Body of pancreas (tissue), 4 donors: ENCODE results near the gene PARP11. TPM values are rescaled to one million over a fixed set of nuclear protein-coding genes. Genes with fewer than 3 reads are reported as not detected.

Experiments used
- ATAC-seq: fragments of 150-250 bp; one replicate; pipeline ENCODE4 v1.9.1; 2016
- DNase-seq, 4 donors: peaks; one replicate each; pipeline ENCODE4 v3.0.0-alpha.2; 2019
- H3K27ac ChIP-seq, 4 donors: fragments of 200-600 bp; sonication (generic); 1 replicate in 3 of 4; 2 replicates in 1 of 4; pipeline versions ENCODE4 v1.5.1 to v1.6.1; 2016 to 2019; ENCODE audit warnings: mild to moderate bottlenecking in 1 of 4, mixed read lengths in 1 of 4, moderate library complexity in 1 of 4
- H3K27me3 ChIP-seq, 2 donors: fragments of 200-600 bp; sonication (generic); one replicate each; pipeline ENCODE4 v1.6.0; 2016; ENCODE audit warnings: mild to moderate bottlenecking in 1 of 2
- H3K36me3 ChIP-seq, 2 donors: fragments of 200-600 bp; sonication (generic); replicated peaks in 1 of 2; 2 replicates each; pipeline ENCODE4 v1.5.1; 2016; ENCODE audit warnings: low read depth in 2 of 2; ENCODE audit not compliant: insufficient read depth in 1 of 2
- H3K4me1 ChIP-seq: fragments of 200-600 bp; sonication (generic); one replicate; pipeline ENCODE4 v1.6.0; 2016
- H3K4me3 ChIP-seq, 2 donors: fragments of 200-600 bp; sonication (generic); 1 replicate in 1 of 2; 2 replicates in 1 of 2; pipeline ENCODE4 v1.5.1; 2016 to 2019
- H3K9me3 ChIP-seq, 3 donors: fragments of 200-600 bp; sonication (generic); 1 replicate in 2 of 3; 2 replicates in 1 of 3; pipeline ENCODE4 v1.5.1; 2016
- POLR2A ChIP-seq, 3 donors: fragments of 450-650 bp; IDR thresholded peaks; one replicate each; pipeline ENCODE4 v1.6.1; 2016; ENCODE audit warnings: antibody characterized with exemption in 3 of 3, mild to moderate bottlenecking in 2 of 3
- WGBS, 2 donors: methylation state at CpG; one replicate each; pipeline ENCODE4 v1.1.5; 2017; 5-methylcytosine and 5-hydroxymethylcytosine counted together
- intact Hi-C: fragments of 100-400 bp; cut with DNase I; formaldehyde crosslinking; loops from one replicate; pipeline ENCODE4 v1.15.1; 2023
- total RNA-seq, 2 donors: library from RNA; depleted of rRNA; stranded (reverse); fragments of >200 nt; gene quantifications; one replicate each; pipeline ENCODE4 v1.1.0, GENCODE V29; 2016
- TF ChIP-seq, protein P1 (sequence below), 7 experiments: fragments of 450-650 bp in 4 of 7; fragments of 200-600 bp in 3 of 7; sonication (generic) in 3 of 7; IDR thresholded peaks; one replicate each; pipeline ENCODE4 v1.5.1; 2016 to 2019; ENCODE audit warnings: antibody characterized with exemption in 7 of 7

Gene PARP11
- total RNA-seq, 2 donors from 2014 or later = 2.3 to 3.3 TPM

DNA sequence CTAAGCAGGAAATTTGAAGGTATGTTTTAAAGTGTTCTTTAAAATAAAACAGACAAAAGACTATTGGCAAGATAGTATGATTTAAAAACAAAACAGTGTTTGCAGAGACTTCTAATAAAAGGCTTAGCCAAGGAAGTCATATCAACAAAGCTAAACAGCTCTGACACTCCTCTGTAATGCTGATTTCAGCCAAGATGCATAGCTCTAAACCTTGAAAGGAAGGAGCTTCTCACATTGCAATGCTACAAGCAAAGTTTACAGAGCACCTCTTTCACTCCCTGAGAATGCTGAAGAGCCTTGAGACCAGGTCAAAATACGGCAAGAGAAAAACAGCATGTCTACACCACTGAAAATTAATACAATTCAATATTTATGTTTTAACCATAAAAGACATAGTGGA, 51.8 kb downstream of the PARP11 start:
- no peaks in the 10 kb centered on the region for H3K4me1 ChIP-seq
- H3K9me3 ChIP-seq = peaks cover 0 to 3% (median 0%) of the 10 kb centered on the region in 3 donors
- DNase-seq (no peak), ATAC-seq (no peak)
- no peak overlapping the region for H3K4me3 ChIP-seq
- no peak for TF ChIP-seq POLR2A (IDR thresholded peaks at IDR 0.05)
- TF ChIP-seq, protein P1, sequence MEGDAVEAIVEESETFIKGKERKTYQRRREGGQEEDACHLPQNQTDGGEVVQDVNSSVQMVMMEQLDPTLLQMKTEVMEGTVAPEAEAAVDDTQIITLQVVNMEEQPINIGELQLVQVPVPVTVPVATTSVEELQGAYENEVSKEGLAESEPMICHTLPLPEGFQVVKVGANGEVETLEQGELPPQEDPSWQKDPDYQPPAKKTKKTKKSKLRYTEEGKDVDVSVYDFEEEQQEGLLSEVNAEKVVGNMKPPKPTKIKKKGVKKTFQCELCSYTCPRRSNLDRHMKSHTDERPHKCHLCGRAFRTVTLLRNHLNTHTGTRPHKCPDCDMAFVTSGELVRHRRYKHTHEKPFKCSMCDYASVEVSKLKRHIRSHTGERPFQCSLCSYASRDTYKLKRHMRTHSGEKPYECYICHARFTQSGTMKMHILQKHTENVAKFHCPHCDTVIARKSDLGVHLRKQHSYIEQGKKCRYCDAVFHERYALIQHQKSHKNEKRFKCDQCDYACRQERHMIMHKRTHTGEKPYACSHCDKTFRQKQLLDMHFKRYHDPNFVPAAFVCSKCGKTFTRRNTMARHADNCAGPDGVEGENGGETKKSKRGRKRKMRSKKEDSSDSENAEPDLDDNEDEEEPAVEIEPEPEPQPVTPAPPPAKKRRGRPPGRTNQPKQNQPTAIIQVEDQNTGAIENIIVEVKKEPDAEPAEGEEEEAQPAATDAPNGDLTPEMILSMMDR (IDR thresholded peaks at IDR 0.05) = no peak
- intact Hi-C loops = no loop called here
- H3K27me3 ChIP-seq = no peaks in the 10 kb centered on the region
- 95 to 100% methylated on average over 1 of the region's 1 CpG for WGBS, 2 donors
- H3K36me3 ChIP-seq = peaks cover 0 to 5% of the 10 kb centered on the region in 2 donors
- no peak overlapping the region for H3K27ac ChIP-seq

DNA sequence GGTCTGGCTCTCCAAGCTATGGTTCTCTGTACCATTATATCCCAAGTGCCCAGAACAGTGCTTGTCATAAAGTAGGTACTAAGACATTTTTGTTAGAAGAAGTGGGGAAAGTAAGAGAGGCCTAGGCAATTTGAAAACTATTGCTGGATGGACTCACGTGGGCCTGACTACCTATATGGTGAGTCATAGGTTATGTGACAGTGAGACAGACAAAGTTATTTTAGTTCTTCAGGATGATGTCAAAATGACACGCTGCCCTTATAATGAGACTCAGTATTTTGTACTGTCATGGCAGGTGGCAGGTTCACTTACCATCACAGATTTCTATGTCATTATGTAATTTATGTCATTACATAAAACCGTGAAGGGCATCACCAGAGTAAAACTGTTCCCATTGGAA, 53.1 kb downstream of the PARP11 start:
- H3K9me3 ChIP-seq = peaks cover 0 to 3% (median 0%) of the 10 kb centered on the region in 3 donors
- TF ChIP-seq POLR2A (IDR thresholded peaks at IDR 0.05) = no peak
- TF ChIP-seq, protein P1 (IDR thresholded peaks at IDR 0.05) = no peak
- H3K27me3 ChIP-seq = no peaks in the 10 kb centered on the region
- H3K4me1 ChIP-seq = no peaks in the 10 kb centered on the region
- H3K27ac ChIP-seq = no peak overlapping the region
- ATAC-seq = no peak
- 84 to 93% methylated on average over 3 of the region's 3 CpGs for WGBS, 2 donors
- H3K36me3 ChIP-seq = peaks cover 0 to 5% of the 10 kb centered on the region in 2 donors
- DNase-seq = no peak
- intact Hi-C loops = no loop called here
- H3K4me3 ChIP-seq = no peak overlapping the region

DNA sequence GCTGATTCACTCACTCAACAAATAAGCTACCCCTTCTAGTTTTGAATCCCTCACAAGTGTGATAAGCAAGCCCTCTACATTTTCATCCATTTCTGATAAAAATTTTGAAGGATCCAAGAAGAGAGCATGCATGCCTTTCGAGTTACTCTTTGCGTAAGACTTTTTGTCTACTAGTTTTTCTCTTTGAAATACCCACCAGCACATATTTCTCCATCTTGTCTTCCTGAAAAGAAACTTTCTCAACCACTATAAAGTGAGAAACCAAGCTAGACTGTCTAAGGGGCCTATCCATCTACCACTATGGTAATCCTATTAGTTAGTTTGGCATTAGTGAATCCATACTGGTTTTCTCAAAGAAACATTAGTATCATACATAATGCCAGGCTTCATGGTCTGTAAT, 56.9 kb downstream of the PARP11 start:
- intact Hi-C loops = no loop called here
- Histone ChIP-seq H3K36me3 (peaks cover 0 to 3% of the 10 kb centered on the region in 2 donors), H3K4me3 (no peak overlapping the region), H3K4me1 (no peaks in the 10 kb centered on the region), H3K27ac (no peak overlapping the region), H3K27me3 (no peaks in the 10 kb centered on the region), H3K9me3 (peaks cover 0 to 3% (median 0%) of the 10 kb centered on the region in 3 donors)
- no peak for ATAC-seq
- TF ChIP-seq, protein P1 (IDR thresholded peaks at IDR 0.05) = no peak
- no peak for TF ChIP-seq POLR2A (IDR thresholded peaks at IDR 0.05)
- DNase-seq = no peak
- 70 to 91% methylated on average over 2 of the region's 2 CpGs for WGBS, 2 donors

DNA sequence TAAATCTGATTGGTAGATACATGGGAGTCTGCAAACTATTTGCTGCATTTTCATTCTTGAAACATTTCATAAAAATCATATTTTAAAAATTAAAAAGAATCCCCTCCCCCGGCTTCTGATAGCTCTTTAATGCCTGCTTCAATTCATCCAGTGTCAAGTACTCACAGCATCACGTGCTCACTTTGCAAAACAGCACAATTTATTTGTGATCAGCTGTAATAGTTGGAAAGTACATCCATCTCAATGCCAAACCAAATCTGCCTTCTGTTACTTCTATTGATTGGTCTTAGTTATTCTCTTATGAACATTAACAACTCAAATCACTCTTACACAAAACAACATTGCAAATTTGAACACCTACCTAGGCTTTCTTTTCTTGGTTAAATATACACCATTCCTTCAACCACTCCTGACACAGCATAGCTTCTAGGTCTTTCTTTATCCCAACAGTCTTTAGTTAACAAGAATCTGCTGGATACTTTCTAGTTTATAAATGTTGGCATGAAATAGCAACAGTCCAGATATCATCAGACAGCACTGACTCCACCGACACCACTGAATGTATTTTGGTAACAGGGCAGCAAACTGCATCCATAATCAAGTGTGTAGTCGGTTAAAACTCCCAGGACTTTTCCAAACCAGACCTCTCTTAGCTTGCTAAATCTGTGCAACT, 58.0 kb downstream of the PARP11 start:
- ATAC-seq (no peak), DNase-seq (no peak)
- no peaks in the 10 kb centered on the region for H3K4me1 ChIP-seq
- no peaks in the 10 kb centered on the region for H3K9me3 ChIP-seq
- 69 to 70% methylated on average over 4 of the region's 4 CpGs for WGBS, 2 donors
- TF ChIP-seq POLR2A (IDR thresholded peaks at IDR 0.05) = no peak
- TF ChIP-seq, protein P1 (IDR thresholded peaks at IDR 0.05) = no peak
- intact Hi-C loops = no loop called here
- H3K27me3 ChIP-seq = no peaks in the 10 kb centered on the region
- no peak overlapping the region for H3K27ac ChIP-seq
- peaks cover 0 to 3% of the 10 kb centered on the region in 2 donors for H3K36me3 ChIP-seq
- no peak overlapping the region for H3K4me3 ChIP-seq

DNA sequence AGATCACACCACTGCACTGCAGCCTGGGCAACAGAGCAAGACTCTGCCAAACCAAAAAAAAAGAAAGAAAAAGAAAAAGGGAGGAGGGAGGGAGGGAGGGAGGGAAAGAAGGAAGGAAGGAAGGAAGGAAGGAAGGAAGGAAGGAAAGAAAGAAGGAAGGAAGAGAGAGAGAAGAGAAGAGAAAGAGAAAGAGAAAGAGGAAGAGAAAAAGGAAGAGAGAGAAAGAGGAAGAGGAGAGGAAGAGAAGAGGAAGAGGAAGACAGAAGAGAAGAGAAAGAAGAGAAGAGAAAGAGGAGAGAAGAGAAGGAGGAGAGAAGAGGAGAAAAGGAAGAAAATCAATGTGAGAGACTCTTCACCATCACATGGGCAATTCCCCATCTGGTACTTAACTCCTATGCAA, 62.7 kb downstream of the PARP11 start:
- no peak overlapping the region for H3K4me3 ChIP-seq
- intact Hi-C loops = no loop called here
- H3K9me3 ChIP-seq = no peaks in the 10 kb centered on the region
- H3K27me3 ChIP-seq = no peaks in the 10 kb centered on the region
- H3K27ac ChIP-seq = no peak overlapping the region
- peaks cover 0 to 1% of the 10 kb centered on the region in 2 donors for H3K36me3 ChIP-seq
- no peak for DNase-seq
- ATAC-seq = no peak
- TF ChIP-seq, protein P1 (IDR thresholded peaks at IDR 0.05) = no peak
- no peak for TF ChIP-seq POLR2A (IDR thresholded peaks at IDR 0.05)
- no peaks in the 10 kb centered on the region for H3K4me1 ChIP-seq
